ENCODE results near the gene ZNF579.

The ZNF579 gene

DNA sequence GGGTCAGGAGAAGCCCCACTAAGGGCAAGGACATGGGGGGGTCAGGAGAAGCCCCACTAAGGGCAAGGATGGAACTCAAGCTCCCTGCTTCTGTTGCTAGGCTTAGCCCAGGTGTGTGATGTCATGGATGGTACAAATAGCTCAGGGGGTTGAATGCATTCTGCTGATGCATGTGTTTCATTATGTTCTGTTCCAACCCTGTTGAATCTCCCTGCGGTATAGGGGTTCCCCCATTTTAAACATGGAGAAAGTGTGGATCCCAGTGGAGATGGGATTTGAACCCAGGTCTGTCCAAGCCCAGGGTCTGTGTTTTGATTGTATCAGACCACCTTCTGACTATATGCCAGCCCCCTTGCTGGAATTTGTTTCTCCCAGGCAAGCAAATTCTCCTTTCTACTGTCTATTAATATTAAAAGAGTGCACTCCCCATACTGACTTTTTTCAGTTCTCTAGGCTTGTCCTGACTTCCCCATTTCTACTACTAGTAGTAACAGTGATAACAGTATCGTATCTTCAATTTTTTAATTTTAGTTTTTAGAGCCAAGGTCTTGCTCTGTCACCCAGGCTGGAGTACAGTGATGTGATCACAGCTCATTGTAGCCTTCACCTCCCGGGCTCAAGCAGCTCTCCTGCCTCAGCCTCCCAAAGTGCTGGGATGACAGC lies 31.5 kb upstream of the ZNF579 start:
- DNase-seq, result no peak

DNA sequence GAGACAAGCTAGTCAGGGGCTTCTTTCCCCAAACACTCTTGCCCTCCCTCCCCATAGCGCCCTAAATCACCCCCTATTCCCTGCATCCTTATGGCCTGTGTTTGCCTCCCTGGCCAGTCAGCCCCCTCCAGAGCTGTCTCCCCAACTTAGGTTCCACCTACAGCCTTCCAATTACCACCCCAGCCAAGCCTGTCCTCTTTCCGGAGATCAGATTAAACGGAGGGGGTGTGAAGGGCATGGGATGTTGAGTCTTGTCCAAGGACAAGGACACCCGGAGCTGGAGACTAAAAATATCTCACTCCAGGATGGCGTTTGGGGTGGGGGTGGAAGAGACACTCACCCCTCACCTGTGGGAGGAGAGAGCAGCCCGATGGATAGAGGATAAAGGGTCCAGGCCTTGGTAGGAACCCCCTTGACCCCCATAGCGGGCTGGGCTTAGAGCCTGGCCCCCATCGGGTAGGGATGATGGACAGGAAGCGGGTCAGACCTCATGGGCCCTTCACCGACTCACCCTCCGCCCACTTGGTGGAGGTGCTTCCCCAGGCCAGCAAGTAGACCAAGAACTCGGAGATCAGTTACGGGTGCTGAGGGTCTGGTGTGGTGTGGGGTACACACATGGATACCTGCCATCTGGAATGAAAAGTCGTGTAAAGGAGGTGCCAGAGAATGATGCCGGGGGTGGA lies 30.8 kb upstream of the ZNF579 start:
- no peak for DNase-seq

GRCh38 chr19:55609326-55609725 lies 28.7 kb upstream of the ZNF579 start:
- no peak for DNase-seq

GRCh38 chr19:55606817-55607216 lies 26.2 kb upstream of the ZNF579 start:
- DNase-seq, result no peak

DNA sequence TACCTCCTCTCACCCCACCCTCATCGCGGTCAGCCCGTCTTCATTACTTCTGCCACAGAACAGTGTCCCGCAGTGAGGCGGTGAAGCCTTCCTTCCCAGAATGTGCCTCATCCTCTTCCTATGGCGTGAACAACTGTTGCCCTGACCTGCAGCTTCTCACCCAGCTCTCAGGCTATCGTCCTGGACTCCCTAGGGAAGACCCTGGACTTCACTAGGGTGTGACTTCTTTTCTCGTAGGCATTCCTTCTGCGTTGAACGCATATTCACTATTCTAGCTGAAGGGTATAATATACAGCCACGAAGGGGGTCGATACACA lies 25.8 kb upstream of the ZNF579 start:
- no peak for DNase-seq

GRCh38 chr19:55605637-55606470 lies 25.2 kb upstream of the ZNF579 start, which contains the start of gene ZNF865:
ZNF865 (plus strand) TSS chr19:55605647; CDS start chr19:55613619, 7,972 bp downstream.
- peak; percentile 50 to 76 (median 62) for DNase-seq

DNA sequence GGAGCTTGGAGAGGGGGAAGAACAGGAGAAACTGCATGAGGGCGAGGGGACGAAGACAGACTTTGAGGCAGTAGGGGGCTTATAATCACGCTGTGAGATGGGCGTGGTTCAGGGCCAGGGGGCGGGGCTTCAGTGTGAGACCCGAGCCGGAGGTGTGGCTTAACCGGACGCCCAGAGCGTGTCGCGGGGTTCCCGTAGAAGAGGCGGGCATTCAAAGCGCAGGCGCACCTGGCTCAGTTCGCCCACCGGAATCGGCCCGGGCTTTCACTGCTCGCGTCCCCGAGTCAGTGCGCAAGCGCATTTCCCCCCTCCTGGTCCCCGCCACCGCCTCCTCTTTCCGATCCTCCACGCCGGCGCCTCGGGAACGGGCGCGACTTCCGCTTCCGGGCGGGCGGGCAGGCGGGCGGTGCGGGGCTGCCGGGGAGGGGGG lies 24.6 kb upstream of the ZNF579 start:
- DNase-seq, result peak; percentile 92 to 98 (median 96)

- no peak for DNase-seq
Observed at GRCh38 chr19:55603581-55604292, 23.1 kb upstream of the ZNF579 start.

DNA sequence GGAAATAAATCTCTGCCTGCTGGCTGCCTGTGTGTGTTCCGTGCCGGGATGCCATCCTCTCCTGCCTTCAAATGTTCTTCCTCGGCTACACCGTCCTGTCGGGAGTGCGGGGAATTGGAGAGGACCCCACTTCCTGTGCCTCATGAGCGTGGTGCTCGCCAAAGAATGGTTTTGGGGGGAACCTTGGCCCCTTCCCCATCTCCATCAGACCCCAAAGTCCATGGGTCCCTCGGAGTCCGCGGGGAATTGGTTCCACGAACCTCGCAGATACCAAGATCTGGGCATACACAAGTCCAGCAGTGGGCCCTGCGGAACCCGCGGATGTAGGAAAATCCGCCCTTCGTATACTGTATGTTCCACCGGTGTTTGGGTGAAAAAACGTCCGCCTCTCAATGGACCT lies 22.5 kb upstream of the ZNF579 start:
- no peak for DNase-seq

DNA sequence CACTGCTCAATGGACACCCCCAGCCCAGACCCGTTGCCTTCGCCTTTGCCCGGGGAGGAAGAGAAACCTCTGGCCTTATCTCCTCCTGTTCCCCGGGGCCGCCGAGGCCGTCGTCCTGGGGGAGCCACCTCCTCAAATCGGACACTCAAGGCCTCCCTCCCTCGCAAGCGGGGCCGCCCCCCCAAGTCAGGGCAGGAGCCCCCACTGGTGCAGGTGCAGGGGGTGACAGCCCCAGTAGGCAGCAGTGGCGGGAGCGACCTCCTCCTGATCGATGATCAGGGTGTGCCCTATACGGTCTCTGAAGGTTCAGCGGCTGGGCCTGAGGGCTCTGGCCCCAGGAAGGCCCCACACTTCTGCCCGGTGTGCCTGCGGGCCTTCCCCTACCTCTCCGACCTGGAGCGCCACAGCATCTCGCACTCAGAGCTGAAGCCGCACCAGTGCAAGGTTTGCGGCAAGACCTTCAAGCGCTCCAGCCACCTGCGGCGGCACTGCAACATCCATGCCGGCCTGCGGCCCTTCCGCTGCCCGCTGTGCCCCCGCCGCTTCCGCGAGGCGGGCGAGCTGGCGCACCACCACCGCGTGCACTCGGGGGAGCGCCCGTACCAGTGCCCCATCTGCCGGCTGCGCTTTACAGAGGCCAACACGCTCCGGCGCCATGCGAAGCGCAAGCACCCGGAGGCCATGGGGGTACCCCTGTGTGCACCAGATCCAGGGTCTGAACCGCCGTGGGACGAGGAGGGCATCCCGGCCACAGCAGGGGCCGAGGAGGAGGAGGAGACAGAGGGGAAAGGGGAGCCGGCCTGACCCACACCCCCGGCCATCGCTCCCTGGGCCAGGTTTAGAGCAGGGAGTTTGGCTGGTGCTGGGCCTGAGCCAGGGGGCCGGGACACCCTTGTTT lies 21.7 kb upstream of the ZNF579 start:
- no peak for DNase-seq

DNA sequence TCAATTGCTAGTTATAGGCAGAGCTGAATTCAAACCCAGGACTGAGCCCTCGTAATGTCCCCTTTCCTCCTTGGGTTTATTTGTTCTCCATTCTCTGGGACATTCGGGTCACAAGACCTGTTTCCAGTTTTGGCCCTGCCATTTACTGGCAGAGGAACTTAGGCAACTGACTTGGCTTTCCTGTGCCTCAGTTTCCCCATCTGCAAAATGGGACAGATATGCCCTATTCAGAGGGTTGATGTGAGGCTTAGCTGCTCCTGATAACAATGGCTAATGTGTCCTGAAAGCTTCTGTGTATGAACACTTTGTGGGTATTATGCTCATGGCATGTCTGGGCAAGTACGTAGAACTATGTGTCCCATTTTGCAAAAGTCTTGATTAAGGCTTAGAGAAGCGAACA lies 20.4 kb upstream of the ZNF579 start:
- no peak for DNase-seq

DNA sequence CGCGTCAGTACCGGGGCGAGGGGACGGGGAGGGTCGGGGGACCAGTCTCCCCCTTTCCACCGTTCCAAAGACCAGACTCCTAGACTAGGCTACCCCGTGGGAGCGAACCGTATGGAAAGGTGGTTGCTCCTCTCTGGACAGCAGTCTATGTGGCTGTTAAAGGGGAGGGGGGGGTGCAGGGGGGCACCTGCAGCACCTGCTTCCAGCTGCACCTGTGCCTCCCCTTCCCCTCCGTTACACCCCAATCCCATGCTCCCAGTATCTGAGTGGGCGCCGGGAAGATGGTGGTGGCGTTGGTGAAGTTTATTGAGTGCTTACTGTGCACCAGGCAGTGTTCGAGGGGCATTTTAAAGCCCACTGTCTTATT lies 20.0 kb upstream of the ZNF579 start:
- no peak for DNase-seq

GRCh38 chr19:55599842-55600661 lies 19.4 kb upstream of the ZNF579 start, which contains the start of gene ZNF524:
ZNF524 (plus strand) TSS chr19:55600288; CDS start chr19:55602113, 1,825 bp downstream.
- peak; percentile 88 to 99 (median 91) for DNase-seq

- peak; percentile 93 to 99 (median 95) for DNase-seq
Observed at GRCh38 chr19:55599468-55599841, 18.8 kb upstream of the ZNF579 start, which contains the start of gene FIZ1. FIZ1 (minus strand) TSS chr19:55599517; CDS start chr19:55597865, 1,652 bp downstream.

DNA sequence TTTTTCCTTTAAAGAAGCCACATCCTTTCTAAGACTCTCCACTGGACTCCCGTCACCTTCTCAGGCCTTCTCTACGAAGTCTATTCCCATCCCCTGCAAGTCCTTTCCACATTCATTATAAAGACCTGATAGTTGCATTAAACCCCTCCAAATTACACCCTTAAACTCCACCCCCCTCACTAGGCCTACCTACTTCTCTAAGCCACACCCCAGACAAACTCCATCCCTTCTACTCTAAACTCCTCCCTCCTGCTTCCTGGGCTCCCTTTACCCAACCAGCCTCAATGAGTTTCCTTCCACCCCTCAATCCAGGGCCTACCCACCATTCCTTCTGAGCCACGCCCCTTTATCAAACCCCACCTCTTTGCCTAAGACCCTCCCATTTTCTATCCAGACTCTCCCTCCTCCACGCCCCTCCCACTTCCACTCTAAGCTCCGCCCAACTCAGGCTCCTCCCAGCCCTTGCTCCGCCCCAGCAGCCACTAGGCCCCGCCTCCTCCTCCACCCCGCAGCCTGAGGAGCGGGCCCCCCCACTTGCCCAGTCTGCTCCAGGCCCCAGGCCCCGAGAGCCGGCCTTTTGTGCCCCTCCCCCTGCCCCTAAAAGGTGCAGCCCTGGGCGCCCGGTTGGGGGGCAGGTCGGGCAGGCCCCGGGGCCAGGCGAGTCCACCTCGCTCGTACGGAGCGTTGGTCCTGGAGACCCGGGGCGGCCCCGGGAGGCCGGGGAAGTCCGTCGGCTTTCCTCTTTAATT lies 18.2 kb upstream of the ZNF579 start:
- peak; percentile 88 to 98 (median 94) for DNase-seq

DNA sequence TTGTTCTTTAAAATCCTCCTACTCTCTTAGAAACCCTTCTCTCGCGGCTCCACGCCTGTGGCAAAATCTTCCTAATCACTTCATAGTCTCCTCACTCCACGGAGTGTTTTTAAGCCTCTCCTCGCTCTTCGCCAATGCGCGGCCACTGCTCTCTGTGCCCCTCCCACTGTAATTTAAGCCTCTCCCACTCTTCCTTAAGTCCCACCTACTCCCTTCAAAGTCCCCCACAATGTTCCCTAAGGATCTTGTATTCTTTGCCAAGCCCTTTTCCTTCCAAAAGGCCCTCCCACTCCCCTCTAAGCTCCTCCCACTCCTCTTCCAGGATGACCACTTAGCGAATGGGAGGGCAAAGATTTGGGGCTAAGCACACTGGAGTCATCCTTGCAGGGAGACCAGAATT lies 17.4 kb upstream of the ZNF579 start:
- DNase-seq, result no peak

- no peak for DNase-seq
Observed at GRCh38 chr19:55597501-55597921, 16.9 kb upstream of the ZNF579 start.

- DNase-seq, result no peak
Observed at GRCh38 chr19:55596304-55596703, 15.7 kb upstream of the ZNF579 start.

DNA sequence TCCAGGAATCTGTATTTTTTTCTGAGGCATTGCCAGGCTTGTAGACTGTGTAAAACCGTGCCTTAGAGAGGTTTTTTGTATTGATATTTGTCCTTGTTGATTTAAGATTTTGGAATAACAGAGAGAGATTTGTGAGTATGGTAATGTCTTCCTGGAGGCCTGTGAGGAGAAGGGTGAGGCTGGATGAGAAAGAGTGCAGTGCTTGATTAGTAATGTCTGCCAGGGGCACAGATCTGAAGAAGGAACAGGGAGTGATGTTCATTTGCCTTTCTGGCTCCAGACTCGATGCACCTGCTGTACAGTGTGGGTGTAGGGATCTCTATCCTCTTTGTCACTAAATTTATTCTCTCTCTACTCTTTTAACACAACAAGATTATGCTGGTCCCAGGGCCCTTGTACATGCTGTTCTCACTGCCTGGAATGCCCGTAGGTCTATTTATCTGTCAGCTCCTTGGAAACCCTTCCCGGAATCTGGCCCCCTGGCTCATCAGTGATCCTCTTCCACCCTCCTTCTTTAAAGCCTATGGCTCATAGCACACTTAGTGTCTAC lies 14.4 kb upstream of the ZNF579 start:
- DNase-seq, result no peak

Measured in stimulated activated naive CD4-positive, alpha-beta T cell (primary cell).